HEK293T (cell line): ENCODE results near the gene FBXL13.

Experiments used
- CTCF ChIA-PET: fragments of 350-600 bp; formaldehyde crosslinking; extraction: SDS; loops from one replicate; lab custom pipeline; 2021; ENCODE audit warnings: antibody characterized with exemption, inconsistent platforms; lab: Yijun Ruan, JAX
- POLR2A ChIA-PET: fragments of 350-600 bp; formaldehyde crosslinking; extraction: SDS; loops from one replicate; lab custom pipeline; 2020; ENCODE audit warnings: antibody characterized with exemption, inconsistent platforms; lab: Yijun Ruan, JAX
- DNase-seq: peaks from one replicate; pipeline ENCODE4 v3.0.0; 2012; ENCODE audit warnings: mixed read lengths; ENCODE audit errors: extremely low spot score
- ARNT ChIP-seq: fragments of 450-650 bp; IDR thresholded peaks from 2 replicates; pipeline ENCODE4 v1.6.1; 2017; ENCODE audit warnings: mild to moderate bottlenecking
- BHLHE40 ChIP-seq: fragments of 450-650 bp; IDR thresholded peaks from 2 replicates; pipeline ENCODE4 v1.6.1; 2016; ENCODE audit warnings: mild to moderate bottlenecking, moderate library complexity, borderline replicate concordance
- CTBP1 ChIP-seq: fragments of 450-650 bp; IDR thresholded peaks from 2 replicates; pipeline ENCODE4 v1.6.1; 2016; ENCODE audit warnings: borderline replicate concordance
- ELF4 ChIP-seq: fragments of 450-650 bp; IDR thresholded peaks from 2 replicates; pipeline ENCODE4 v1.6.1; 2017; ENCODE audit warnings: antibody characterized with exemption
- FOXA1 ChIP-seq: fragments of 450-650 bp; IDR thresholded peaks from 2 replicates; pipeline ENCODE4 v1.6.1; 2016; ENCODE audit warnings: mild to moderate bottlenecking
- FOXK2 ChIP-seq: fragments of 450-650 bp; IDR thresholded peaks from 2 replicates; pipeline ENCODE4 v1.6.1; 2016; ENCODE audit warnings: mild to moderate bottlenecking
- FOXM1 ChIP-seq: fragments of 450-650 bp; IDR thresholded peaks from 2 replicates; pipeline ENCODE4 v1.6.1; 2017; ENCODE audit warnings: mild to moderate bottlenecking, borderline replicate concordance
- HDGF ChIP-seq: fragments of 450-650 bp; IDR thresholded peaks from 2 replicates; pipeline ENCODE4 v1.6.1; 2017; ENCODE audit warnings: antibody characterized with exemption, borderline replicate concordance
- L3MBTL2 ChIP-seq: fragments of 450-650 bp; conservative IDR thresholded peaks from 2 replicates; pipeline ENCODE4 v1.6.1; 2016; ENCODE audit warnings: mild to moderate bottlenecking
- LEF1 ChIP-seq: fragments of 450-650 bp; IDR thresholded peaks from 2 replicates; pipeline ENCODE4 v1.6.1; 2017; ENCODE audit warnings: mild to moderate bottlenecking, borderline replicate concordance
- NFRKB ChIP-seq: fragments of 450-650 bp; IDR thresholded peaks from 2 replicates; pipeline ENCODE4 v1.6.1; 2016; ENCODE audit warnings: mild to moderate bottlenecking, moderate library complexity
- PKNOX1 ChIP-seq: fragments of 450-650 bp; IDR thresholded peaks from 2 replicates; pipeline ENCODE4 v1.6.1; 2016
- SP1 ChIP-seq: fragments of 450-650 bp; IDR thresholded peaks from 2 replicates; pipeline ENCODE4 v1.6.1; 2017
- SUZ12 ChIP-seq: fragments of 450-650 bp; IDR thresholded peaks from 2 replicates; pipeline ENCODE4 v1.6.1; 2016; ENCODE audit warnings: mild to moderate bottlenecking
- TARDBP ChIP-seq: fragments of 450-650 bp; IDR thresholded peaks from 2 replicates; pipeline ENCODE4 v1.6.1; 2016
- ZNF384 ChIP-seq: fragments of 450-650 bp; IDR thresholded peaks from 2 replicates; pipeline ENCODE4 v1.6.1; 2016

The FBXL13 gene

GRCh38 chr7:102864958-102865357, 209.6 kb downstream of the FBXL13 start:
- POLR2A ChIA-PET, result no interaction called here
- CTCF ChIA-PET, result no interaction called here
- DNase-seq, result no peak
- TF ChIP-seq ELF4 (no peak), L3MBTL2 (no peak), ZNF384 (no peak), SP1 (no peak), NFRKB (no peak), SUZ12 (no peak), FOXA1 (no peak), PKNOX1 (no peak), CTBP1 (no peak), FOXK2 (no peak), ARNT (no peak)

- POLR2A ChIA-PET, result no interaction called here
- CTCF ChIA-PET, result no interaction called here
These were observed 214.2 kb downstream of the FBXL13 start for GRCh38 chr7:102860351-102860811.

GRCh38 chr7:102859799-102860125, 214.8 kb downstream of the FBXL13 start:
- POLR2A ChIA-PET, result no interaction called here
- TF ChIP-seq LEF1 (no peak), PKNOX1 (no peak), ARNT (no peak), SUZ12 (no peak), NFRKB (no peak), FOXM1 (no peak), FOXA1 (no peak)
- CTCF ChIA-PET, result no interaction called here
- DNase-seq, result no peak

More at GRCh38 chr7:102860351-102860811, 214.2 kb downstream of the FBXL13 start:
- no peak for DNase-seq
- TF ChIP-seq FOXA1, result no peak
- TF ChIP-seq NFRKB, result no peak

- no peak for DNase-seq
- TF ChIP-seq HDGF (no peak), ZNF384 (no peak), FOXA1 (no peak), CTBP1 (no peak), ARNT (no peak), FOXK2 (no peak), PKNOX1 (no peak), ELF4 (no peak), TARDBP (no peak), L3MBTL2 (no peak), FOXM1 (no peak), SP1 (no peak), NFRKB (no peak)
- CTCF ChIA-PET, result no interaction called here
- POLR2A ChIA-PET, result no interaction called here
These were observed 215.4 kb downstream of the FBXL13 start for GRCh38 chr7:102859084-102859798.

GRCh38 chr7:102856036-102856435, 218.6 kb downstream of the FBXL13 start:
- POLR2A ChIA-PET, result no interaction called here
- CTCF ChIA-PET, result no interaction called here
- DNase-seq, result no peak
- TF ChIP-seq PKNOX1 (no peak), ARNT (no peak), FOXA1 (no peak), ZNF384 (no peak), TARDBP (no peak), CTBP1 (no peak), FOXK2 (no peak), SUZ12 (no peak), BHLHE40 (no peak), ELF4 (no peak)

GRCh38 chr7:102849538-102849937, 225.1 kb downstream of the FBXL13 start:
- no peak for DNase-seq
- ChIA-PET CTCF (no interaction called here), POLR2A (no interaction called here)
- TF ChIP-seq LEF1 (no peak), ELF4 (no peak), ARNT (no peak), FOXA1 (no peak), CTBP1 (no peak), BHLHE40 (no peak), TARDBP (no peak), NFRKB (no peak), FOXK2 (no peak), FOXM1 (no peak), L3MBTL2 (no peak), SP1 (no peak), SUZ12 (no peak), ZNF384 (no peak)
